Skeletal muscle cell (primary cell): ENCODE data around the gene PADI3.
A peak's percentile ranks its signal among the peaks of the same experiment; 100 is the strongest.

Source experiments
- DNase-seq: peaks from one replicate; pipeline ENCODE4 v3.0.0-alpha.2; 2010; ENCODE audit warnings: low read depth
- H3K4me3 ChIP-seq: 2 replicates; pipeline ENCODE4 v1.5.1; 2011; ENCODE audit warnings: low read depth, mild to moderate bottlenecking, control low read depth, low read length, moderate library complexity

PADI3 gene

GRCh38 chr1:17248781-17249180, at the start of gene PADI3:
Gene PADI3 (plus strand): TSS chr1:17249098. CDS start chr1:17249138, 40 bp downstream.
- no peak for DNase-seq
- no peak within 1 kb of the TSS for H3K4me3 ChIP-seq

GRCh38 chr1:17199267-17200044, 49.4 kb upstream of the PADI3 start:
- H3K4me3 ChIP-seq: no peak overlapping the region
- DNase-seq: no peak

GRCh38 chr1:17200246-17200645, 48.7 kb upstream of the PADI3 start:
- H3K4me3 ChIP-seq: no peak overlapping the region

GRCh38 chr1:17200756-17201155, 48.1 kb upstream of the PADI3 start:
- no peak overlapping the region for H3K4me3 ChIP-seq
- no peak for DNase-seq

More at GRCh38 chr1:17200246-17200645, 48.7 kb upstream of the PADI3 start:
- no peak for DNase-seq

- DNase-seq: no peak
- H3K4me3 ChIP-seq: no peak overlapping the region
These were observed 47.5 kb upstream of the PADI3 start for GRCh38 chr1:17201201-17202021.

GRCh38 chr1:17204546-17205440, 44.1 kb upstream of the PADI3 start, which contains the start of gene PADI1:
Gene PADI1 (plus strand): TSS chr1:17205128. CDS start chr1:17205218, 90 bp downstream.
- DNase-seq: no peak
- H3K4me3 ChIP-seq: no peak within 1 kb of the TSS

- no peak for DNase-seq
- no peak overlapping the region for H3K4me3 ChIP-seq
These were observed 43.2 kb upstream of the PADI3 start for GRCh38 chr1:17205652-17206051.

- no peak for DNase-seq
- no peak overlapping the region for H3K4me3 ChIP-seq
These were observed 42.7 kb upstream of the PADI3 start for GRCh38 chr1:17206196-17206595.

- no peak overlapping the region for H3K4me3 ChIP-seq
- DNase-seq: no peak
These were observed 41.9 kb upstream of the PADI3 start for GRCh38 chr1:17207046-17207445.

- DNase-seq: no peak
- H3K4me3 ChIP-seq: no peak overlapping the region
These were observed 41.4 kb upstream of the PADI3 start for GRCh38 chr1:17207540-17207939.

GRCh38 chr1:17207966-17208418, 40.9 kb upstream of the PADI3 start:
- peak; percentile 26 for DNase-seq
- no peak overlapping the region for H3K4me3 ChIP-seq

GRCh38 chr1:17208546-17208945, 40.4 kb upstream of the PADI3 start:
- DNase-seq: no peak

GRCh38 chr1:17209430-17209829, 39.5 kb upstream of the PADI3 start:
- no peak for DNase-seq

More at GRCh38 chr1:17208546-17208945, 40.4 kb upstream of the PADI3 start:
- H3K4me3 ChIP-seq: no peak overlapping the region

GRCh38 chr1:17210176-17210575, 38.7 kb upstream of the PADI3 start:
- no peak for DNase-seq

More at GRCh38 chr1:17209430-17209829, 39.5 kb upstream of the PADI3 start:
- H3K4me3 ChIP-seq: no peak overlapping the region

GRCh38 chr1:17211377-17211776, 37.5 kb upstream of the PADI3 start:
- H3K4me3 ChIP-seq: no peak overlapping the region
- no peak for DNase-seq

More at GRCh38 chr1:17210176-17210575, 38.7 kb upstream of the PADI3 start:
- H3K4me3 ChIP-seq: no peak overlapping the region

- no peak for DNase-seq
- H3K4me3 ChIP-seq: no peak overlapping the region
These were observed 36.9 kb upstream of the PADI3 start for GRCh38 chr1:17212009-17212408.

- H3K4me3 ChIP-seq: no peak overlapping the region
- DNase-seq: peak; percentile 69
These were observed 36.3 kb upstream of the PADI3 start for GRCh38 chr1:17212487-17213121.

GRCh38 chr1:17213148-17213781, 35.6 kb upstream of the PADI3 start:
- no peak overlapping the region for H3K4me3 ChIP-seq
- no peak for DNase-seq
